Spleen (tissue), 11 donors: ENCODE data around the gene IL3. TPM values are rescaled to one million over a fixed set of nuclear protein-coding genes. Genes with fewer than 3 reads are reported as not detected.
"Not testable (repeated sequence)": the region's sequence is repeated elsewhere in the genome, so short reads cannot be mapped to it uniquely, and the experiment has no call there.

Source experiments
- DNase-seq: peaks from one replicate; pipeline ENCODE4 v3.0.0-alpha.2; 2020
- H3K27ac ChIP-seq, 8 donors: fragments of 200-600 bp; sonication (generic) in 7 of 8; 1 replicate in 4 of 8; 2 replicates in 4 of 8; pipeline versions ENCODE4 v1.5.0 to v1.8.0; 2016 to 2021; ENCODE audit warnings: inconsistent platforms in 4 of 8, mild to moderate bottlenecking in 4 of 8, moderate library complexity in 1 of 8
- H3K27me3 ChIP-seq, 7 donors: fragments of 200-600 bp; sonication (generic) in 6 of 7; replicated peaks in 1 of 7; 1 replicate in 4 of 7; 2 replicates in 3 of 7; pipeline versions ENCODE4 v1.5.0 to v1.8.0; 2016 to 2021; ENCODE audit warnings: inconsistent platforms in 3 of 7, mild to moderate bottlenecking in 1 of 7
- H3K36me3 ChIP-seq, 6 donors: fragments of 200-600 bp; sonication (generic) in 5 of 6; 1 replicate in 4 of 6; 2 replicates in 2 of 6; pipeline versions ENCODE4 v1.5.0 to v1.8.0; 2016 to 2021; ENCODE audit warnings: inconsistent platforms in 2 of 6
- H3K4me1 ChIP-seq, 6 donors: fragments of 200-600 bp; sonication (generic) in 5 of 6; 1 replicate in 3 of 6; 2 replicates in 3 of 6; pipeline versions ENCODE4 v1.5.0 to v1.8.0; 2016 to 2021; ENCODE audit warnings: inconsistent platforms in 3 of 6
- H3K4me3 ChIP-seq, 8 donors: fragments of 200-600 bp; sonication (generic) in 7 of 8; 1 replicate in 4 of 8; 2 replicates in 4 of 8; pipeline versions ENCODE4 v1.5.0 to v1.8.0; 2016 to 2021; ENCODE audit warnings: inconsistent platforms in 4 of 8, mild to moderate bottlenecking in 4 of 8, moderate library complexity in 2 of 8
- H3K9me3 ChIP-seq, 8 donors: fragments of 200-600 bp; sonication (generic) in 7 of 8; 1 replicate in 4 of 8; 2 replicates in 4 of 8; pipeline versions ENCODE4 v1.5.0 to v1.8.0; 2016 to 2021; ENCODE audit warnings: inconsistent platforms in 4 of 8
- POLR2A ChIP-seq, 3 donors: fragments of 450-650 bp; IDR thresholded peaks; one replicate each; pipeline ENCODE4 v1.5.1; 2017; ENCODE audit warnings: antibody characterized with exemption in 3 of 3, mild to moderate bottlenecking in 1 of 3
- POLR2AphosphoS5 ChIP-seq, 3 donors: sonication (generic); formaldehyde crosslinking; IDR thresholded peaks; one replicate each; pipeline ENCODE4 v1.5.1; 2017; ENCODE audit warnings: antibody characterized with exemption in 3 of 3
- WGBS, 5 donors: extraction: QIAGEN DNeasy Blood & Tissue Kit in 3 of 5; methylation state at CpG; one replicate each; pipeline versions ENCODE4 v1.1.5 to v1.1.7; 2013 to 2018; 5-methylcytosine and 5-hydroxymethylcytosine counted together
- intact Hi-C: fragments of 100-400 bp; cut with DNase I; formaldehyde crosslinking; loops from one replicate; pipeline ENCODE4 v1.15.0; 2023; ENCODE audit warnings: low total_unique reads
- polyA plus RNA-seq, 3 donors: library from polyadenylated mRNA; stranded (reverse); fragments of 200-250 nt; gene quantifications; one replicate each; pipeline ENCODE4 v1.2.1, GENCODE V29; 2013
- total RNA-seq, 7 donors: library from RNA; depleted of rRNA in 3 of 7; stranded (reverse); fragments of >200 nt in 3 of 7; fragmentation: NEBNext Ultra II Directional in 4 of 7; extraction: Animal tissue kit (Norgen Biotek cat#: 25700) in 4 of 7; gene quantifications; one replicate each; pipeline versions ENCODE4 v1.1.0 to v1.2.1, GENCODE V29; 2016 to 2021
- TF ChIP-seq, protein P1 (sequence below), 11 experiments: fragments of 200-600 bp in 7 of 11; fragments of 450-650 bp in 4 of 11; sonication (generic) in 4 of 11; IDR thresholded peaks in 8 of 11; conservative IDR thresholded peaks in 3 of 11; 1 replicate in 7 of 11; 2 replicates in 4 of 11; pipeline versions ENCODE4 v1.4.0 to v1.8.0; 2016 to 2021; ENCODE audit warnings: antibody characterized with exemption in 11 of 11, inconsistent platforms in 4 of 11, mild to moderate bottlenecking in 1 of 11
- donor health status: healthy with polysubstance abuse.
- donor health status: DM: no; HTN: no; CAD: no; lungs with moderate emphysema.
- donor health status: DM: no; HTN: no; CAD: no.
- donor health status: Bipolar disorder and iron deficiency.
- donor health status: healthy.
- donor health status: DM: no; HTN: no; CAD: no.
- donor health status: DM: yes; HTN: yes; CAD: no.

Gene IL3
- total and polyA plus RNA-seq, 10 donors, result not detected

DNA sequence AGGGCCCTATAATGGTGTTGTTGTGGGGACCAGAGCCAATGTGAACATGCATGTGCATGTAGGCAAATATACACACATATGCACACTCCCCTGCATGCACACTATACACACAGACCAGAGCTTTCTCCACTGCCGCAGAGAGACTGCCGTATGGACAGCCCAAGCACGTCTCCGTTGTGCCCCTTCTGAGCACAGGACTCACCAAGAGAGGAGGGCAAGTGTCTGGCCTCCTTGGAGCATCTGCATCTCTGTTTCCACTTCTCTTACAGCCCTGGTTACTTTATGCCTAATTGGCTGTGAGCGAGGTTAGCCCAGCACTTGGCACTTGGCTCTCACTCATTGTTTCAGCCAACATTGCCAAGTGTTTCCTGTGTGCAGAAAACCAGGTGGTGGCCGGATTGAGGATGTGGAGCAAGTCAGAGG lies 43.5 kb downstream of the IL3 start:
- peak; percentile 79 for DNase-seq
- peak overlapping the region in 1 of 8 donors; percentile 9 for H3K4me3 ChIP-seq
- 17 to 54% (median 24%) methylated on average over 6 of the region's 6 CpGs for WGBS, 5 donors
- no peaks in the 10 kb centered on the region for H3K36me3 ChIP-seq
- H3K9me3 ChIP-seq, result no peaks in the 10 kb centered on the region
- TF ChIP-seq POLR2AphosphoS5 (IDR thresholded peaks at IDR 0.05), result no peak
- TF ChIP-seq, protein P1, sequence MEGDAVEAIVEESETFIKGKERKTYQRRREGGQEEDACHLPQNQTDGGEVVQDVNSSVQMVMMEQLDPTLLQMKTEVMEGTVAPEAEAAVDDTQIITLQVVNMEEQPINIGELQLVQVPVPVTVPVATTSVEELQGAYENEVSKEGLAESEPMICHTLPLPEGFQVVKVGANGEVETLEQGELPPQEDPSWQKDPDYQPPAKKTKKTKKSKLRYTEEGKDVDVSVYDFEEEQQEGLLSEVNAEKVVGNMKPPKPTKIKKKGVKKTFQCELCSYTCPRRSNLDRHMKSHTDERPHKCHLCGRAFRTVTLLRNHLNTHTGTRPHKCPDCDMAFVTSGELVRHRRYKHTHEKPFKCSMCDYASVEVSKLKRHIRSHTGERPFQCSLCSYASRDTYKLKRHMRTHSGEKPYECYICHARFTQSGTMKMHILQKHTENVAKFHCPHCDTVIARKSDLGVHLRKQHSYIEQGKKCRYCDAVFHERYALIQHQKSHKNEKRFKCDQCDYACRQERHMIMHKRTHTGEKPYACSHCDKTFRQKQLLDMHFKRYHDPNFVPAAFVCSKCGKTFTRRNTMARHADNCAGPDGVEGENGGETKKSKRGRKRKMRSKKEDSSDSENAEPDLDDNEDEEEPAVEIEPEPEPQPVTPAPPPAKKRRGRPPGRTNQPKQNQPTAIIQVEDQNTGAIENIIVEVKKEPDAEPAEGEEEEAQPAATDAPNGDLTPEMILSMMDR (IDR thresholded peaks at IDR 0.05 in 8 of 11, conservative IDR thresholded peaks at IDR 0.05 in 3 of 11), result peak in 2 of 11 experiments; percentile 8 to 12
- H3K27me3 ChIP-seq, result no peaks in the 10 kb centered on the region
- H3K4me1 ChIP-seq, result peaks cover 31 to 64% (median 51%) of the 10 kb centered on the region in 6 donors
- intact Hi-C loops, result no loop called here
- peak overlapping the region in 6 of 8 donors; percentile 29 to 87 (median 83) for H3K27ac ChIP-seq

DNA sequence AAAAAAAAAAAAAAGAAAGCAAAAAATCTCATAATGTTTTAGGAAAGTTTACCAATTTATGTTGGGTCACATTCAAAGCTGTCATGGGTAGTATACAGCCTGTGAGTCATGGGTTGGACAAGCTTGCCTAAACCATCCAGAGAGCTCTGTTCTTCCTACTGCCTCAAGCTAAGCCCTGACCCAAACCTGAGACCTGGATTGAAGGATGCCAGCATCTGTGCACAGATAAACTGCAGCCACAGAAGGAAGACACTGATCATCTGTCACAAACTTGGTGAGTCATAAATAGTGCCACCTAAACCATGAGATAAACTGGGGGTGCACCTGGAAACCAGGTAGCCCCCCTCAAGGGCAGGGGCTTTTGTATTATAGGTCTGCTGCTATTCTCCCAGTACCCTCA lies 44.1 kb downstream of the IL3 start:
- Histone ChIP-seq H3K9me3 (no peaks in the 10 kb centered on the region), H3K27me3 (no peaks in the 10 kb centered on the region), H3K4me1 (peaks cover 31 to 59% (median 49%) of the 10 kb centered on the region in 6 donors), H3K36me3 (no peaks in the 10 kb centered on the region), H3K4me3 (no peak overlapping the region), H3K27ac (peak overlapping the region in 4 of 8 donors; percentile 75 to 87 (median 83))
- no peak for DNase-seq
- TF ChIP-seq POLR2A (IDR thresholded peaks at IDR 0.05), result no peak
- TF ChIP-seq, protein P1 (IDR thresholded peaks at IDR 0.05 in 8 of 11, conservative IDR thresholded peaks at IDR 0.05 in 3 of 11), result no peak
- TF ChIP-seq POLR2AphosphoS5 (IDR thresholded peaks at IDR 0.05), result no peak
- intact Hi-C loops, result no loop called here

DNA sequence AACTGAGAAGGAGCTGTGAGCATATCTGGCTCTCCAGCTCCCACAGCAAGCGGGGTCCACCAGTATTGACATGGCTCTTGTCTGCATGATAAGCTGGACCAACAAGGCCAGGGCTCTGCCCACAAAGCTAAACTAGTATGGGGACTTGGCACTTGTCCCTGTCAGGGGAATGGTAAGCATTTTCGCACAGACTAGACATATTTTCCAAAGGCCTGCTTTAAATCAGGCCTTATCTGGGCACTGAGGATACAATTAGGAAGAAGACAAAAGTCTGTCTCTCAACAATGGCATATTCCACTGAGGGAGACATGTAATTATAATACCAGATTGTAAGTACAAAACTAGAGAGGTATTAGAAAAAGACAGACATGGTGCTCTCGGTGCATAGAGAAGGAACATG lies 45.2 kb downstream of the IL3 start:
- Histone ChIP-seq H3K27me3 (no peaks in the 10 kb centered on the region), H3K36me3 (no peaks in the 10 kb centered on the region), H3K4me1 (peaks cover 27 to 53% (median 41%) of the 10 kb centered on the region in 6 donors), H3K27ac (no peak overlapping the region), H3K4me3 (no peak overlapping the region), H3K9me3 (no peaks in the 10 kb centered on the region)
- intact Hi-C loops, result no loop called here
- 92 to 100% (median 95%) methylated on average over 3 of the region's 3 CpGs for WGBS, 5 donors
- TF ChIP-seq POLR2A (IDR thresholded peaks at IDR 0.05), result no peak
- no peak for DNase-seq

GRCh38 chr5:132108495-132108894 lies 48.0 kb downstream of the IL3 start:
- H3K27me3 ChIP-seq, H3K4me3 ChIP-seq, intact Hi-C loops, DNase-seq, H3K27ac ChIP-seq, H3K36me3 ChIP-seq: not testable (repeated sequence)
- H3K4me1 ChIP-seq, result peaks cover 6 to 33% (median 14%) of the 10 kb centered on the region in 6 donors
- 93 to 100% (median 94%) methylated on average over 1 of the region's 1 CpG for WGBS, 5 donors
- H3K9me3 ChIP-seq, result peaks cover 0 to 11% (median 3%) of the 10 kb centered on the region in 8 donors

- H3K36me3 ChIP-seq, H3K4me3 ChIP-seq, H3K27ac ChIP-seq, intact Hi-C loops, H3K27me3 ChIP-seq, DNase-seq: not testable (repeated sequence)
- peaks cover 0 to 13% (median 4%) of the 10 kb centered on the region in 8 donors for H3K9me3 ChIP-seq
- WGBS, 5 donors, result 92 to 100% (median 96%) methylated on average over 3 to 4 of the region's 4 CpGs
- H3K4me1 ChIP-seq, result peaks cover 3 to 28% (median 9%) of the 10 kb centered on the region in 6 donors
Observed at GRCh38 chr5:132108957-132109356, 48.5 kb downstream of the IL3 start.
